ENCODE data around the gene GID4. TPM values are rescaled to one million over a fixed set of nuclear protein-coding genes. Genes with fewer than 3 reads are reported as not detected.

GID4 gene
- total RNA-seq, 1 donor, result 13.0 TPM

- no peak overlapping the region for H3K27ac ChIP-seq (ENCODE audit: low read depth, low read length)
- no peaks in the 10 kb centered on the region for H4K20me1 ChIP-seq (ENCODE audit: insufficient read depth, low read length)
- no peaks in the 10 kb centered on the region for H3K27me3 ChIP-seq (ENCODE audit: insufficient read depth, low read length)
- H3K36me3 ChIP-seq (ENCODE audit: insufficient read depth, low read length), result peaks cover 13% of the 10 kb centered on the region
- H3K4me1 ChIP-seq (ENCODE audit: insufficient read depth, low read length), result no peaks in the 10 kb centered on the region
- no peak overlapping the region for H2AFZ ChIP-seq (ENCODE audit: low read length)
- TF ChIP-seq CTCF (IDR thresholded peaks at IDR 0.05; ENCODE audit: extremely low read depth, low read depth, low read length), result no peak
- no peak overlapping the region for H3K4me2 ChIP-seq (ENCODE audit: insufficient read depth, low read length)
- H3K4me3 ChIP-seq (ENCODE audit: insufficient read depth, low read length), result no peak overlapping the region
- no peaks in the 10 kb centered on the region for H3K9me3 ChIP-seq (ENCODE audit: low read depth, low read length)
- DNase-seq (ENCODE audit: insufficient read length, low spot score, missing footprints), result peak; percentile 65
- H3K79me2 ChIP-seq (ENCODE audit: insufficient read depth, low read length), result no peaks in the 10 kb centered on the region
Observed at GRCh38 chr17:18105027-18105426, 65.8 kb downstream of the GID4 start.

- Histone ChIP-seq H3K27me3 (ENCODE audit: insufficient read depth, low read length) (no peaks in the 10 kb centered on the region), H3K79me2 (ENCODE audit: insufficient read depth, low read length) (no peaks in the 10 kb centered on the region), H4K20me1 (ENCODE audit: insufficient read depth, low read length) (no peaks in the 10 kb centered on the region), H3K4me3 (ENCODE audit: insufficient read depth, low read length) (no peak overlapping the region), H3K4me2 (ENCODE audit: insufficient read depth, low read length) (no peak overlapping the region), H3K9me3 (ENCODE audit: low read depth, low read length) (no peaks in the 10 kb centered on the region), H2AFZ (ENCODE audit: low read length) (no peak overlapping the region), H3K27ac (ENCODE audit: low read depth, low read length) (no peak overlapping the region), H3K36me3 (ENCODE audit: insufficient read depth, low read length) (peaks cover 10% of the 10 kb centered on the region), H3K4me1 (ENCODE audit: insufficient read depth, low read length) (no peaks in the 10 kb centered on the region)
- DNase-seq (ENCODE audit: insufficient read length, low spot score, missing footprints), result peak; percentile 62
- TF ChIP-seq CTCF (IDR thresholded peaks at IDR 0.05; ENCODE audit: extremely low read depth, low read depth, low read length), result no peak
Observed at GRCh38 chr17:18105595-18105994, 66.4 kb downstream of the GID4 start.

- Histone ChIP-seq H4K20me1 (ENCODE audit: insufficient read depth, low read length) (no peaks in the 10 kb centered on the region), H3K4me3 (ENCODE audit: insufficient read depth, low read length) (no peak overlapping the region)
- no peak for TF ChIP-seq CTCF (IDR thresholded peaks at IDR 0.05; ENCODE audit: extremely low read depth, low read depth, low read length)
Observed at GRCh38 chr17:18106211-18106610, 67.0 kb downstream of the GID4 start.

GRCh38 chr17:18107061-18107790, 68.0 kb downstream of the GID4 start:
- Histone ChIP-seq H3K79me2 (ENCODE audit: insufficient read depth, low read length) (no peaks in the 10 kb centered on the region), H3K4me2 (ENCODE audit: insufficient read depth, low read length) (no peak overlapping the region), H3K4me1 (ENCODE audit: insufficient read depth, low read length) (no peaks in the 10 kb centered on the region), H3K36me3 (ENCODE audit: insufficient read depth, low read length) (peaks cover 4% of the 10 kb centered on the region), H4K20me1 (ENCODE audit: insufficient read depth, low read length) (no peaks in the 10 kb centered on the region), H3K9me3 (ENCODE audit: low read depth, low read length) (no peaks in the 10 kb centered on the region), H3K27me3 (ENCODE audit: insufficient read depth, low read length) (no peaks in the 10 kb centered on the region), H3K27ac (ENCODE audit: low read depth, low read length) (no peak overlapping the region), H3K4me3 (ENCODE audit: insufficient read depth, low read length) (no peak overlapping the region), H2AFZ (ENCODE audit: low read length) (no peak overlapping the region)
- no peak for TF ChIP-seq CTCF (IDR thresholded peaks at IDR 0.05; ENCODE audit: extremely low read depth, low read depth, low read length)
- peak; percentile 86 for DNase-seq (ENCODE audit: insufficient read length, low spot score, missing footprints)

More at GRCh38 chr17:18106211-18106610, 67.0 kb downstream of the GID4 start:
- Histone ChIP-seq H3K79me2 (ENCODE audit: insufficient read depth, low read length) (no peaks in the 10 kb centered on the region), H3K4me1 (ENCODE audit: insufficient read depth, low read length) (no peaks in the 10 kb centered on the region), H3K27ac (ENCODE audit: low read depth, low read length) (no peak overlapping the region), H3K36me3 (ENCODE audit: insufficient read depth, low read length) (peaks cover 10% of the 10 kb centered on the region), H3K4me2 (ENCODE audit: insufficient read depth, low read length) (no peak overlapping the region), H3K27me3 (ENCODE audit: insufficient read depth, low read length) (no peaks in the 10 kb centered on the region), H3K9me3 (ENCODE audit: low read depth, low read length) (no peaks in the 10 kb centered on the region), H2AFZ (ENCODE audit: low read length) (no peak overlapping the region)
- DNase-seq (ENCODE audit: insufficient read length, low spot score, missing footprints), result peak; percentile 61
